ENCODE data around the gene NPHP4. TPM values are rescaled to one million over a fixed set of nuclear protein-coding genes. Genes with fewer than 3 reads are reported as not detected.

The NPHP4 gene
- polyA plus RNA-seq, 1 donor from 2014 or later: 0.71 TPM

DNA sequence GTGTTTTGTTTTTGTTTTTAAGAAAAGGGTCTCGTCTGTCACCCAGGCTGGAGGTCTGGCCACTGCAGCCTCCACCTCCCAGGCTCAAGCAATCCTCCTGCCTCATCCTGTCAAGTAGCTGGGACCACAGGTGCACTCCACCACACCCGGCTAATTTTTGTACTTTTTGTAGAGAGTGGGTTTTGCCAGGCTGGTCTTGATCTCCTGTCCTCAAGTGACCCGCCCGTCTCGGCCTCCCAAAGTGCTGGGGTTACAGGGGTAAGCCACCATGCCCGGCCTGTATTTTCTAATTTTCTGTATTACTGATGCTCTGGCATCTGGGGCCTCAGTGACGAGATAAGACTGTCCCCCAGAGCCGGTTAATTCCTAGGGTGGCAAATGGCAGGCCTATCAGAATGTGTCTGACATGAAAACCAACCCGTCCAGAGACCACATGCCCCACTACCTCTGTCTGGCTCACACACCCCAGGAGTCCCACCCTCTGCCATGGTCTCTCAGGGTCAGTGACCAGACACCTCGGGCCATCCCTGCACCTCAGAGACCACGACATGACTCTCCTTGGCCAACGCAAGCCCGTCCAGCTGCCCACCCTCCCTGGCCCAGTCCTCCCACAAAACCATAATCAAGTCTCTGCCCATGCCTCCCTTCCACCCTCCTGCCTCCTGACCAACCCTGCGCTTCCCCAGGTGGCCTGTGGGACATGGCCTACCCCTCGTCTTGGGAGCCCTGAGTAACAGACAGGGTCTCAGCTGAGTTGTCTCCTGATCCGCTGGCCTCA, 12.5 kb downstream of the NPHP4 start:
- Mint-ChIP-seq H3K4me3 (no peak overlapping the region), H3K9me3 (no peaks in the 10 kb centered on the region), H3K27me3 (no peaks in the 10 kb centered on the region), H3K36me3 (peaks cover 2% of the 10 kb centered on the region), H3K4me1 (peaks cover 1 to 7% (median 6%) of the 10 kb centered on the region in 3 donors), H3K27ac (no peak overlapping the region)

DNA sequence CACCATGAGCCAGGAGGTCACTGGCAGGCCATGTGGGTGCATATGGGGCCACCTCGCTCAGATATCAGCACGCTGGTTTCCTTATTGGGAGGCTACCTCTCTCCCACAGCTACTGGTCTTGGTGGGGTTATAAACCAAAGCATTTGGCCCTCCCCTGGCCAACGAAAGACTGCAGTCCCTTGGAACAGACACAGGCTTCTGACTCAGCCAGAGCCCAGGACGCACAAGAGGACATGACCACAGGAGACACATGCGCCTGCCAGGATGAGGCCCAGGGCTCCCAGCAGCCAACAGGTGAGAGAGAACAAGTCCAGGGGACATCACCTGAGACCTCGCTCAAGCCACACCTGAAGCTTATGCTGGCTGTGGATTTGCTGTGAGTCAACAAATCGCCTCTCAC, 13.8 kb downstream of the NPHP4 start:
- H3K27ac Mint-ChIP-seq: no peak overlapping the region
- H3K36me3 Mint-ChIP-seq: peaks cover 4% of the 10 kb centered on the region
- no peaks in the 10 kb centered on the region for H3K9me3 Mint-ChIP-seq
- no peaks in the 10 kb centered on the region for H3K27me3 Mint-ChIP-seq
- H3K4me1 Mint-ChIP-seq: peaks cover 1 to 7% (median 6%) of the 10 kb centered on the region in 3 donors
- H3K4me3 Mint-ChIP-seq: no peak overlapping the region

DNA sequence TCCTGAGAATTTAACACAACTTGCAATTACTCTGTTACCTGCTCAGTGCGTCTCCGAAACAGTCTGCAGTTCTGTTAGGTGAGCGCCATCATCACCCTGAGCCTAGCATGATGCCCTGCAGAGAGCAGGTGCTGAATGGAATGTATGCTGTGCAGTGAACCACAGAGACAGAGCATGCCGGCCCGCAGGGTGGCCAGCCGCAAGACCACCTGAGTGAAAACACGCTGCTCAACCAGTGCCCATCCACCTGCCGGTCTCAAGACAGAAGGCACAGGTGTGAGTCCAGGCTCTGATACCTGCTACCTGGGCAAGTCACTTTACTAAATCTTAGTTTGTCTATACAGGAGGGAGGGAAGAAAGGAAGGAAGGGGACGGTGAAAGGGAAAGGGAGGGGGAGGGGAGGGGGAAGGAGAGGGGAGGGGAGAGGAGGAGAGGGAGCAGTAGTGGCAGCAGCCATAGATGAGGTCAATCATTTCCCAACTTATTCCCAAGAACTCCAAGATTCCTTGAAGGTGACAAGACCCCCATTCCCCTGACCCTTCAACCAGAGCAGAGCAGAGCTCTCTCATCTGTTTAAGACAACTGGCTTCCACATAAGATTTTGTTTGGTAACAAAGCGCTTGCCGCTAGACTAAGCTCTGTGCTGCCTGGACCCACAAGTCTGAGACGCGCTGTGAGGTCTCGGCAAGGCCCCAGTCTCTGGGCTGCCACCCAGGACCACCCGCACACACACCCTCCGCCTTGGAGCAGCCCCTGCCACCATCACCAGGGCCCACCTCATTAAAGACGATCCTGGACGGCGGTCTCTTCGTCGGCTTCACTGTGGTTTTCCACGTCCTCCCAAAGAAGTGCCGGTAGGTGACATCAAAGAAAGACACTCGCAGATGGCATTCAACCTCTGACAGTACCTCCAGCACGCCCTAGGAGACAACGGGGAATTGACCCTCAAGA, 14.5 kb downstream of the NPHP4 start:
- H3K4me3 Mint-ChIP-seq: peak overlapping the region in 2 of 4 donors; percentile 34 to 43

DNA sequence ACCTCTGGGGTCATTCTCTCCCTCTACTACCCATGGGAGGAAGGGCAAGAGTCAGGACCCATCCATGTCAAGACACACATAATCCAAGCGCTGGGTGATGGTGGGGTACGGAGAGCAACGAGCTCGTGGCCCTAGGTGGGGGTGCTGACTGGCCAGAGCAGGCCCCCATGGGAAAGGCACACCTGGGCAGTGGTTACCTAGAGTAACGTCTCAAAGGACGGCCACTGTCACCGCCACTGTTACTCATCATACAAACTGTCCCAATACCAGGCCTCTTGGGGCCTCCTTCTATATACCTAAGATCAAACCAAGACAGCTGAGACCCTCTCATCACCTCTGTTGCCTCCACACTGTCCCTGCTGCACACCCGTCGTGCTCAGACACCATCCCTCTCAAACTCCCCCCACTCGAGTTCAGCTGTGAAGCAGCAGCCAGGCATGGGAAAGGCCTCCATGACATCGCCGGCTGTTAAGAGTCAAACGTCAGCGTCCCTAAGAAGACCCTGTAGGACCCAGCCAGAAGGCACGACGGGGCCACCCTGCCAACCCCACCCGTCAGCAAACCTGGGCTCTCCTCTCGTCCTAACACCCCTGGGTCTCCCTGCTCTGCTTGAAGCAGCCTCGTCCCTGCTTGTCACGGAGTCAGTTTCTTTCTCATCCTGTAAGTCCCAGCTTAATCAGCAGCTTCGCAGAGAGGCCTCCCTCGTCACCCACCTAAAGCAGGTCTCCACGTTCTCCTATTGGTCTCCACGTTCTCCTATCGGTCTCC, 15.3 kb downstream of the NPHP4 start:
- Mint-ChIP-seq H3K27me3 (no peaks in the 10 kb centered on the region), H3K4me3 (no peak overlapping the region), H3K27ac (peak overlapping the region in 2 of 3 donors; percentile 14 to 84), H3K36me3 (peaks cover 5% of the 10 kb centered on the region), H3K4me1 (peaks cover 0 to 7% (median 2%) of the 10 kb centered on the region in 3 donors), H3K9me3 (no peaks in the 10 kb centered on the region)

More for the DNA sequence above, 14.5 kb downstream of the NPHP4 start:
- H3K9me3 Mint-ChIP-seq: no peaks in the 10 kb centered on the region
- H3K27ac Mint-ChIP-seq: peak overlapping the region; percentile 25 to 84 (median 73)
- peaks cover 5% of the 10 kb centered on the region for H3K36me3 Mint-ChIP-seq
- H3K27me3 Mint-ChIP-seq: no peaks in the 10 kb centered on the region
- H3K4me1 Mint-ChIP-seq: peaks cover 1 to 7% (median 7%) of the 10 kb centered on the region in 3 donors

DNA sequence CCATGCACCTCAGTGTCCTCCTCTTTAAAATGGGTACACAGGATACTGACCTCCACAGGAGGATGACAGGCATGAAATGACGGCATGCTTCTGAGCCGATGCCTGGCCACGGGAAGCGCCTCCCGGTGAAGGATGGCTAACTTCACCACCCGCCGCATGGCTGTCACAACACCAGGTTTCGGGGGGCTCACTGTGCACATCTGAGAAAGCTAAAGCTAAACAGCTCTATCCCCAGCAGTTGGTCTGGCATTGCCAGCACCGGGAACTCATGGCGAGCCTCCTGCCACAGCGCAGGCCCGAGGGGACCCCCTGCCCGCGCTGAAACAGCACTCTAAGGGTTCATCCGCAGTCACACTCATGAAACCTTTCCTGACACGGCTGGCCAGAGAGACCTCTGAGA, 16.0 kb downstream of the NPHP4 start:
- Mint-ChIP-seq H3K36me3 (peaks cover 4% of the 10 kb centered on the region), H3K27ac (no peak overlapping the region), H3K4me3 (no peak overlapping the region), H3K27me3 (no peaks in the 10 kb centered on the region), H3K9me3 (no peaks in the 10 kb centered on the region), H3K4me1 (peaks cover 0 to 7% (median 0%) of the 10 kb centered on the region in 3 donors)

DNA sequence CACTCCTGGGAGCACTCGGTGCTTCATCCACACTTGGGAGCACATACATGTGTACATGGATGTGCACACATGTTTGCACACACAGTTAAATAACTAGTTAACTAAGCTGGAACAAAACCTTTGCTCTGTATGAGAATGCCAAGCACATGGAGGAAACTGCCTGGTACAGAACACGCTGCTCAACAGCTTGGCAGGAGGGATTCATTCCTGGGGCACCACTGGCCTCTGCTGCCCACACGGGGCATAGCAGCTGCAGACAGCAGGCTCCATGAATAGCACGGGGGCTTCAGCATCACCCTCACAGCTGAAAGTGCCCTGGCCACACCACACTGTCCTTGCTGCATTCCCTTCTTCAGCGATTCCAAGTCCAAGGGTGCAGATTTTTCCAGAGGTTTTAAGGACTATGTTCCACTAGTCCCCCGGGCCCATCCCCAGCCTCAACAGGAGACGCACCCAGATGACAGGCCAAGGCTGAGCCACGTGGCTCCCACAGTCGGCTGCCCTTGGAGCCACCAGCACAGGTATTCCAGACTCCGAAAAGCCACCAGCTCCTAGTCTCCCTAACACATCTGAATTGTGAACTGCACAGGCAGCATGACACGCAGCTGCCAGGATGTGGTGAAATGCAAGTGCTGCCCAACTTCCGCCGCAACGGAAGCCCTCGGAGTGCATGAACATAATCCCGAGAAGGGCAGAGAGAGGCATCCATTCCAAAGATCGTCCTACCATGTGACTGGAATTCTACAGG, 16.9 kb downstream of the NPHP4 start:
- H3K27ac Mint-ChIP-seq: no peak overlapping the region

DNA sequence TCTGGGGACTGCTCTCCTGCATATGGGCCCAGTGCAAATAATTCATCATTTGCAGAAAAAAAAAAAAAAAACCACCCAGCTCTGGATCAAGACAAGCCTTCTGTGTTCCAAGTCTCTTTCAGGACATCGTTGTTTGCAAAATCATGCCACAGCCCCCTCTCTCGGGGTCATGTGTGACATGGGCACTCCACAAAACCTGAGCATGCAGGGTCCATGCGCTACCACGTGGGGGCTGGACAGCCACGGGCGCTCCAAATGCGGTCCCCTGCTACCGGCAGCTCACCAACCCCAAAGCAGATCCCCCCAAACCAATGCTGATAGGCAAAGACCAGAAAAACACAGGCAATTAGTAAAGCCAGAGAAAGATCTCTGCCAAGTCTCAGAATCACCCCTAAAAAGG, 17.6 kb downstream of the NPHP4 start:
- Mint-ChIP-seq H3K27ac (no peak overlapping the region), H3K4me3 (no peak overlapping the region), H3K36me3 (peaks cover 9% of the 10 kb centered on the region), H3K4me1 (peaks cover 0 to 5% (median 0%) of the 10 kb centered on the region in 3 donors), H3K27me3 (no peaks in the 10 kb centered on the region), H3K9me3 (no peaks in the 10 kb centered on the region)

More for the DNA sequence above, 16.9 kb downstream of the NPHP4 start:
- Mint-ChIP-seq H3K36me3 (peaks cover 7% of the 10 kb centered on the region), H3K27me3 (no peaks in the 10 kb centered on the region), H3K9me3 (no peaks in the 10 kb centered on the region), H3K4me3 (peak overlapping the region in 1 of 4 donors; percentile 45), H3K4me1 (peaks cover 0 to 6% (median 0%) of the 10 kb centered on the region in 3 donors)

DNA sequence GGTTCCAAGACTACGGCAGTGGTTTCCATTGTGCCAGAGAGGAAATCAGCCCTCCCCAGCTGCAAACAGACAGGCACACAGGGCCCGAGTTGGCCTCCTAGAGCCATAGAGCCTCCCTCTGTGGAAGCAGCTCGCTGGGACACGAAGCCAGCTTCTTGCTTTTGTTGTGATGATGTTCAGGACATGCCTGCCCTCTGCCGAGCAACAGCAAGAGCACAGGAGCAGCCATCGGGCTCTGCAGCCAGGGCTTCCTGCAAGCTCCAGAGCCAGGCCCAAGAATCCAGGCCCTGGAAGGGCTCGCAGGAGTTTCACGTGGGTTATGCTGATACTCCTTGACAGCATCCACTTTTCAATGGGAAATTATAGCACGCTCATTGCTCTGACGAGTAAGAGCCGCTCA, 18.5 kb downstream of the NPHP4 start:
- H3K27me3 Mint-ChIP-seq: no peaks in the 10 kb centered on the region
- H3K9me3 Mint-ChIP-seq: no peaks in the 10 kb centered on the region
- no peak overlapping the region for H3K4me3 Mint-ChIP-seq
- H3K36me3 Mint-ChIP-seq: peaks cover 10% of the 10 kb centered on the region
- H3K27ac Mint-ChIP-seq: no peak overlapping the region
- H3K4me1 Mint-ChIP-seq: peaks cover 0 to 5% (median 0%) of the 10 kb centered on the region in 3 donors

DNA sequence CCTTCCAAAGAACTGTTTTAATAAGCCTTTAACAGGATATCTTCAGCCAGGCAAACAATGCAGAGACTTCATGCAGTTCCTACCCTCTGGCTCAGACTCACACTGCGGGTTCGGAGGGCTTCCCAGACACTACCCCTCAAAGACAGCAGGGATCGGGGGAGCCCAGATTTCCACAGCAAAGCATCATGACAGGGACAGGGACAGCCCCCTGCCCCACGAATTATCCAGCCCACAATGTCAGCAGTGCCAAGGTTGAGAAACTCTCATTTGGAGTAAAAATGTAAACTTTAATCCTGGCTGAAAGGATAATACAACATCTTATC, 20.1 kb downstream of the NPHP4 start:
- Mint-ChIP-seq H3K4me3 (no peak overlapping the region), H3K27ac (no peak overlapping the region), H3K4me1 (peaks cover 0 to 1% (median 0%) of the 10 kb centered on the region in 3 donors), H3K27me3 (no peaks in the 10 kb centered on the region), H3K36me3 (peaks cover 14% of the 10 kb centered on the region), H3K9me3 (no peaks in the 10 kb centered on the region)

DNA sequence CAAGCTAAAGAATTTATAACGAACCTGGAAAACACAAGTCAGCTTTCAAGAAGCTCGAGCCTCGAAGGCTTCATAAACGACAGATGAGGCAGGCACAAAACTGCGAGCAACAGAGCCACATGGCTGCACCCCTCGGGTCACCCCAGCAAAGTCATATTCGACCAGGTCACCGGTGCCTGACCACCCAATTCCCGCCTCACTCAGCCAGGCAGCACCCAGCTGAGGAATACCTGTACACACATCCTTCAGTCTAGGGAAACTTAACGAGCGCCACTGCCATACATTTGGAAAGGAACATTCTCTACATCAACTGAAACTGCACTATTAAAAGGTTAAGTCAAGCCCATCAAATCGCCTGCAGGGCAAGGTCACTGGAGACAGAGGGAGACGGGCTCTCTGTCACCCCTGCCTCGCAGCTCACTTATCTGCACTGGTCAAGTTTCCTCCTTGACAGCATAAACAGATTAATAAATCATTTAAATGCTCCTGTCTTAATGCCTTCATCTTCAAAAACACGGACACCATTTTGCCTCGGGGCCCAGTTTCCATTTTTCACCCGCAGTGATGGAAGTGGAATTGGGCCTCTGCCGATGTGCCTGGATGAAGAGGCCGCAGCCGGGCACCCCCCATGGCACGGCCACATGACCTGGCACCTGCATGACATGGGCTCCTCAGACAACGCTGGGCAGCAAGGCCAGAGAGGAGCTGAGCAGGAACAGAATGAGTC, 20.6 kb downstream of the NPHP4 start:
- no peak overlapping the region for H3K4me3 Mint-ChIP-seq

DNA sequence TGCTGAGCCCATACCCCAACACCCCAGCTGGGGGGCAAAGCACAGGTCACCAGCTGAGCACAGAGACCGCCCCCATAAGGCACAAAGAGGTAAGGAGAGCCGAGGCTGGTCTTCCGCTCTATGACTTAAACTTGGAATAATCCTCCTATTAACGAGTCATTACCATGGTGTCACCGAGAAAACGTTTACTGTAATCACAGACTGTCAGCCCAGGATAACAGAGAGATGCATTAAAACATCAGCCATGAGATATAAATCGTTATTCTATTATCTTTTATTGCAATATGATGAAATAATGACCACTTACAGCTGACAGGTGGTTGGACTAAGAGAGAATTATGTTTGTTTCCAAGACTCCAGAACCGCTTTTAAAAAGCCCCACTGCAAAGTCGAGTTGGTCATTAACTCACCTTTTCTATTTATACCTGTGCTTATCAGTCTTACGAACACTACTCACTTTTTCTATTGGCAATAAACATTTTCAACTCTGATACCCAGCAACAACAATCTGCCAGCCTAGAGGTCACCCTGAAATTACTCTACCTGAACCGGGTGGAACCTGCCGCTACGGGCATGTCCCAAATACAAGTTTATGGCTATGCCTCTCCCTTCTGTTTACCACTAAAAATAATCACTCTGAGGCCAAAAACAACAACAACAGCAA, 21.5 kb downstream of the NPHP4 start:
- peak overlapping the region in 1 of 4 donors; percentile 47 for H3K4me3 Mint-ChIP-seq
- H3K27ac Mint-ChIP-seq: no peak overlapping the region
- peaks cover 0 to 1% (median 0%) of the 10 kb centered on the region in 3 donors for H3K4me1 Mint-ChIP-seq
- H3K9me3 Mint-ChIP-seq: no peaks in the 10 kb centered on the region
- H3K27me3 Mint-ChIP-seq: no peaks in the 10 kb centered on the region
- peaks cover 17% of the 10 kb centered on the region for H3K36me3 Mint-ChIP-seq

More for the DNA sequence above, 20.6 kb downstream of the NPHP4 start:
- peaks cover 17% of the 10 kb centered on the region for H3K36me3 Mint-ChIP-seq
- H3K27ac Mint-ChIP-seq: no peak overlapping the region
- peaks cover 0 to 1% (median 0%) of the 10 kb centered on the region in 3 donors for H3K4me1 Mint-ChIP-seq
- H3K9me3 Mint-ChIP-seq: no peaks in the 10 kb centered on the region
- H3K27me3 Mint-ChIP-seq: no peaks in the 10 kb centered on the region

DNA sequence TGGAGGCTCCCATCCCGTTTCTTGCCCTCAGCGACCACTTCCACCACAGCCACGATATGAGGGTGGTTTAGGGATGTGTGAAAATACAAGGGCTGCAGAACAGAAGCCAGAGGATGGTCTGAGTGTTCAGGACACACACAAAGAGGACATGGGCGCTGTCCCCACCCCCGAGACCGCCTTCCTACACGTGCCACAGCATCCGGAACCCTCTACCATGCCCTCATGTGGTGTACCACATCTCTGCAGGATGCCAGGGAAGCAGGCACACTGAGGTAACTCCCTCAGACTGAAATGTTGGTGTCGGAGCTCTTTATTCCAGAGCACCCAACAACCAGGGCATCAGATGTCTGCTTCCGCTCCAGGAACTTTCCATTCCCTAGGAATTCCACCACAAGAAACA, 23.1 kb downstream of the NPHP4 start:
- Mint-ChIP-seq H3K36me3 (peaks cover 18% of the 10 kb centered on the region), H3K27ac (no peak overlapping the region), H3K4me3 (no peak overlapping the region), H3K27me3 (no peaks in the 10 kb centered on the region), H3K9me3 (no peaks in the 10 kb centered on the region), H3K4me1 (peaks cover 0 to 1% (median 0%) of the 10 kb centered on the region in 3 donors)

DNA sequence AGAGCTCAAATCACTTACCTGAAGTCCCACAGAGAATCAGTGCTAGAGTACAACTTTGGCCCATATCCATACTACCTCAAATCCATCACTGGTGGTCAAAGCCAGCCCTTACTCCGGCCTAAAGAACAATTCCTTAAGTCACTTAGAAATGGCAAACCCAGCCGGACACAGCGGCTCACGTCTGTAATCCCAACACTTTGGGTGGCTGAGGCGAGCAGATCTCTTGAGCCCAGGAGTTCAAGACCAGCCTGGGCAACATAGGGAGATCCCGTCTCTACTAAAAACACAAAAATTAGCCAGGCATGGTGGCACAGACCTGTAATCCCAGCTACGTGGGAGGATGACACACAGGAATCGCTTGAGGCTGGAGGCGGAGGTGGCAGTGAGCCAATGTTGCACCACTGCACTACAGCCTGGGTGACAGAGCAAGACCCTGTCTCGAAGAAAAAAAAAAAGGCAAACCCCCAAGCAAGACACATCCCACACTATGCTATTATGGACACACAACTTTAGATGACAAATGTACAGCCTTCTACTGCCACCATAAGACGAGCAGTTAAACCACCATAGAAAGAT, 24.0 kb downstream of the NPHP4 start:
- H3K27ac Mint-ChIP-seq: no peak overlapping the region
- no peaks in the 10 kb centered on the region for H3K9me3 Mint-ChIP-seq
- peaks cover 0 to 2% (median 0%) of the 10 kb centered on the region in 3 donors for H3K4me1 Mint-ChIP-seq
- H3K36me3 Mint-ChIP-seq: peaks cover 20% of the 10 kb centered on the region
- H3K27me3 Mint-ChIP-seq: no peaks in the 10 kb centered on the region
- no peak overlapping the region for H3K4me3 Mint-ChIP-seq

Data from IgD-negative memory B cell (primary cell).